NCI-H1048 (cell line): ENCODE results near the gene P4HB.
A peak's percentile ranks its signal among the peaks of the same experiment; 100 is the strongest.

Source experiments
- DNase-seq: peaks from one replicate; lab custom pipeline; 2025; lab: John Stamatoyannopoulos, UW

Gene P4HB

GRCh38 chr17:81868674-81869220, 8.4 kb upstream of the P4HB start:
- no peak for DNase-seq

GRCh38 chr17:81867991-81868673, 7.8 kb upstream of the P4HB start:
- DNase-seq: no peak

GRCh38 chr17:81867170-81867990, 7.0 kb upstream of the P4HB start:
- no peak for DNase-seq

GRCh38 chr17:81866440-81867169, 6.3 kb upstream of the P4HB start:
- DNase-seq: no peak

GRCh38 chr17:81865733-81866439, 5.6 kb upstream of the P4HB start:
- no peak for DNase-seq

GRCh38 chr17:81865358-81865732, 5.0 kb upstream of the P4HB start:
- DNase-seq: no peak

GRCh38 chr17:81863833-81864768, 3.8 kb upstream of the P4HB start:
- no peak for DNase-seq

- DNase-seq: no peak
Observed at GRCh38 chr17:81863123-81863675, 2.9 kb upstream of the P4HB start.

- peak; percentile 99 for DNase-seq
Observed at GRCh38 chr17:81860756-81861568, 627 bp upstream of the P4HB start.

GRCh38 chr17:81858967-81859905, 1.1 kb downstream of the P4HB start:
- no peak for DNase-seq

- no peak for DNase-seq
Observed at GRCh38 chr17:81858170-81858966, 2.0 kb downstream of the P4HB start.

GRCh38 chr17:81854974-81855774, 5.2 kb downstream of the P4HB start:
- no peak for DNase-seq

GRCh38 chr17:81852237-81852636, 8.1 kb downstream of the P4HB start:
- DNase-seq: no peak

- DNase-seq: no peak
Observed at GRCh38 chr17:81851423-81851822, 8.9 kb downstream of the P4HB start.

GRCh38 chr17:81849457-81849856, 10.9 kb downstream of the P4HB start:
- DNase-seq: no peak

GRCh38 chr17:81846743-81847689, 13.3 kb downstream of the P4HB start:
- no peak for DNase-seq
